DMS153 treated with DMSO at 0.1 percent for 48 hours (cell line): ENCODE measurements around the gene ZDHHC23.
A peak's percentile ranks its signal among the peaks of the same experiment; 100 is the strongest.

ENCODE experiments used
- DNase-seq: peaks from one replicate; lab custom pipeline; 2025; ENCODE audit not compliant: unreplicated experiment; lab: John Stamatoyannopoulos, UW

ZDHHC23 gene, protein sequence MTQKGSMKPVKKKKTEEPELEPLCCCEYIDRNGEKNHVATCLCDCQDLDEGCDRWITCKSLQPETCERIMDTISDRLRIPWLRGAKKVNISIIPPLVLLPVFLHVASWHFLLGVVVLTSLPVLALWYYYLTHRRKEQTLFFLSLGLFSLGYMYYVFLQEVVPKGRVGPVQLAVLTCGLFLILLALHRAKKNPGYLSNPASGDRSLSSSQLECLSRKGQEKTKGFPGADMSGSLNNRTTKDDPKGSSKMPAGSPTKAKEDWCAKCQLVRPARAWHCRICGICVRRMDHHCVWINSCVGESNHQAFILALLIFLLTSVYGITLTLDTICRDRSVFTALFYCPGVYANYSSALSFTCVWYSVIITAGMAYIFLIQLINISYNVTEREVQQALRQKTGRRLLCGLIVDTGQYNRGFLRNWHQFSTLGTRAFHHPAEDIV

DNA sequence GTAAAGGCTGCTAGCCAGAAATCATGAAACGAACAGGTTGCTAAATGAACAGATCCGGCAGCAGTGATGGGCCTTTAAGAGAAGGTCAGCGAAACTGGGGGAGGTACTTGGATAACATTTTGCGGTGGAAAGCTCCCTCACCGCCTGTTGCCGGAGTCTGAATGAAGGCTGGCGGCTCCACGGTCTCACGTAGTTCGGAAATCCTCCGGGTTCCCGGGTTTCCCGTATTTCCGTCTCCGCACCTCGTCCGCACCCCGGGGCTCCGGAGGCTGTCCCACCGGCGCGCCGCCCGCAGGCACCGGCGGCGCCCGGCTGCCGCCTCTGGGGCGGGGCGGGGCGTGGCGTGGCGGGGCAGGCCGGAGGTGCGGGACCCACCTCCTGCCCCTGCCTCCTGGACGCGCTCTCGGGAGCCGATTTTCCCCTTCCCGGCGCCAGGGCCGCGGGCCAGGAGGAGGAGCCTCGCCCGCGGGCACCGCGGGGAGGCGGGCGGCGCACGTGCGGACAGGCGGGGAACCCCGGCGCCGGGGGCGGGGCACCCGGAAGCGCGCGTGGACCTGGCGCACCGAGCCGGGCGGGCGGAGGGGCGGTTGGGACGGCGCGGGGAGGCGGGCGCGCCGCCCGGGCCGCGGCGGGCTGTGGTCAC, at the start of gene ZDHHC23:
Gene ZDHHC23 (plus strand): TSS at position 642 of the 643 bp plus-strand sequence. CDS start 790 bp downstream, outside the sequence.
- DNase-seq = peak; percentile 56

GRCh38 chr3:113898892-113899291, 48.9 kb upstream of the ZDHHC23 start:
- DNase-seq = no peak

- DNase-seq = no peak
Observed at GRCh38 chr3:113906568-113907140, 41.2 kb upstream of the ZDHHC23 start.

DNA sequence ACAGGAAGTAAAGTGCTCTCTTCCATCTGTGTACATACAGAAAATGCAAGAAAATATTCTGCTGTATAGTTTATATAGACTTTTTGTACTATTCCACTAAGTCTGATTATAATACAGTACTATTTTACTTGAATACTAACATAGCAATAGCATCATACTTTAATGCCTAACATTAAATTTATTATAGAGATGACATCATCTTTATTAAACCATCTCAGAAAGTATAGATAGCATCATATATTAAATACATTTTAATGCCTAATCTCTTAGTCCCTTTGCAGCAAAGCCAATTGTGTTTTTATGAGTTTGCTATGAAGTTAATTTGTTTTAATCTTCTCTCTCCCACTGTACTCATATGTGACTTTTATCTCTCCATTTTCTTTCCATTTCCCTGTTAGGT, 39.7 kb upstream of the ZDHHC23 start:
- no peak for DNase-seq

- no peak for DNase-seq
Observed at GRCh38 chr3:113910966-113911365, 36.8 kb upstream of the ZDHHC23 start.

DNA sequence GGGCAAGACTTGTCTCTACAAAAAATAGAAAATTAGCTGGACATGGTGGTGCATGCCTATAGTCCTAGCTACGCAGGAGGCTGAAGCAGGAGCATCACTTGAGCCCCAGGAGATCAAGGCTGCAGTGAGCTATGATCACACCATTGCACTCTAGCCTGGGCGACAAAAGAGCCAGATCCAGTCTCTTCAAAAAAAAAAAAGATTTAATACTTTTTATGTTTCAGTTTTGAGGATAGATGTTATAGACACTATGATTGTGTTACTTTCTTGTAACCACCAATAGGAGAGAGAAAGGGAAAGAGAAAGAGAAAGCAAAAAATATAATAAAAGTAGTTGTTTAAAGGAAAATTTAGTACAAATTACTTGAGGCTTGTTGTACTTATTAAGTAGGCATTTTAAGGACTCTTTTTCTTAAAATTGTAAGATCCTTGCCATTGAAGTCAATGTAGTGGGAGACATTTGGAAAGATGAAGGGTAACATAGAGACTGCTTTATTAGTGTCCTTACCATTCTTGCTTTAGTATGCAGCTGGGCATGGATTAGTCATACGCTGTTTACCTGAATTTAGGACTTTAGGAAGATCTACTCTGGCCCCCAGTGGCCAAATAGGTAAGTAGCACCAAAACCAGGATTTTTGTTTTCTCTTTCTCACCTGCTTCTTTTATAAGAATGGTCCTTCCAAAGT, 35.1 kb upstream of the ZDHHC23 start:
- peak; percentile 73 for DNase-seq

GRCh38 chr3:113914646-113915045, 33.2 kb upstream of the ZDHHC23 start:
- DNase-seq = no peak

DNA sequence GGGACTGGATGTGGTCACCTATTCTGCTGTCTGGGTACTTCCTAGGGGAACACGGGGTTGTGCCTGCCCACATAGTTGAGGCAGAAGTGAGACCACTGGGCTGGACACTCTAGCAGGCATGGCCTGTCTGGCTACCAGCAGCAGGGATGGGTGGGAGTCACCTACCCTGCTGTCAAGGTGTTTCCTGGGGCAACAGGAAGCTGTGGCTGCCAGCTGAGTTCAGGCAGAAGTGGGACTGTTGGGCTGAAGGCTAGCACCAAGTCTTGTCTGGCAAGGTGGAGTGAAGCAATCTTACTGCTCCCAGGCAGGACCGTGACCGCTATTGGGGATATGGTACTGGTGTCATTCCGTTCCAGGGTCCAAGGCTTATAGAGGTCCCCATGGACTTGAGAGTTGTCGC, 20.3 kb upstream of the ZDHHC23 start:
- no peak for DNase-seq

DNA sequence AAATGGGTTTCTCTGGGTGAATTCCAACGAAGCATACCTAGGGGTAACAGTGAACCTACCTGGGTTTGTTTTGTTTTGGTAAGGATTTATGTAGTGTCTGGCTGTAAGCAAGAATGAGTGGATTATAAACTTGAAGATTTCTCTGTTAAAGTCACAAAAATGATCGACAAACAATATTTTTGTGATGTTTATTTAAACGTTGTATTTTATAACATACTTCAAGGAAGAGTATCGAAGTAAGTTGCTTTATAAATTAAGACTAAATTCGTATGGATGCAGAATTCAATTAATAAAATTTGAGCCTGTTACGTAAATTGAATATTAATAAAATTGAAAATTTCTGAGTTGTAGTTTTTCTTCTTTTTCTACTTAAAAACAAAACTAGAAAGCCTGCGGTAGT, 982 bp upstream of the ZDHHC23 start:
- DNase-seq = no peak

DNA sequence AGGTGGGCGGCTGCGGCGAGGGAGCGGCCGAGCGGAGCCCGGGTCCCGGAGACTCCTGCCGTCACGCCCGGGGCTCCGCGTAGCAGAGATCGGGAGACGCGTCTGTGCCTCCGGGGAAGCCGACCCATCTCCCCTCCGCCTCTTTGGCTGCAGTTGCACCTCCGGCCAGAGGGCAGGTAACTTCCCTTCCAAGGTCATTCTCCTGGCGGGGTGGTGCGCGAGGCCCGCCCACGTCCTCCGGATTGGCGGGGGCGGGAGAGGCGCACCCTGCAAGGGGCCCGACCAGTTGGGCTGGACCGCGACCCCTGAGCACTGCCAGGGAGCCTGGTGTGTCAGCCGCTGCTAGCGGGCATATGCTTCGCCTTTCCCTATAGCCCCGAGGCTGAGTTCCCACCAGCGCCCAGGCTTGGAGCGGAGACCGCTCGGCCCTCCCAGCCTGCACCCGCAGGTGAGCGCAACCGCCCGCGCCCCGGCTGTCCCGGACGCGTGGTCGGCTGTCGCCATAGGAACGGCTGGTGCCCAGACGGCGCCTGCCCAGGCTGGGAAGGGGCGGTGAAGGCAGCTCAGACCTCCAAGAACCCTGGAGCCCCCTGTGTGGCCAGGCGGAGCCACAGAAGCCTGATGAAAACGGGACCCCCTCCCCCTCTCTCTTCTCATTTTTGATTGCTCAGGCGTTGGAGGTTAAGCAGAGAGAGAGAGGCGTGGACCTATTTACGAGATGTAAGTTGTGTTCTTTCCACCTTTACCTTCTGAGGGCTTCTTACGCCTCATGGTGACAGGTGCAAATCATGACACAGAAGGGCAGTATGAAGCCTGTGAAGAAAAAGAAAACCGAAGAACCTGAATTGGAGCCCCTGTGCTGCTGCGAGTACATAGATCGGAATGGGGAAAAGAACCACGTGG, 453 bp downstream of the ZDHHC23 start:
- no peak for DNase-seq

- no peak for DNase-seq
Observed at GRCh38 chr3:113952921-113953320, 5.1 kb downstream of the ZDHHC23 start.

DNA sequence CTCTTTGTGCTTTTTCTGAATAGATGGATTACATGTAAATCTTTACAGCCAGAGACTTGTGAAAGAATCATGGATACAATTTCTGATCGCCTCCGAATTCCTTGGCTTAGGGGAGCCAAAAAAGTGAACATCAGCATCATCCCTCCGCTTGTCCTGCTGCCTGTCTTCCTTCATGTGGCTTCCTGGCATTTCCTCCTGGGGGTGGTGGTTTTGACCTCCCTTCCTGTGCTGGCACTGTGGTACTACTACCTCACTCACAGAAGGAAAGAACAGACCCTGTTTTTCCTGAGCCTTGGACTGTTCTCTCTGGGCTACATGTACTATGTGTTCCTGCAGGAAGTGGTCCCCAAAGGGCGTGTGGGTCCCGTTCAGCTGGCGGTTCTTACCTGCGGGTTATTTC, 5.9 kb downstream of the ZDHHC23 start:
- DNase-seq = no peak

DNA sequence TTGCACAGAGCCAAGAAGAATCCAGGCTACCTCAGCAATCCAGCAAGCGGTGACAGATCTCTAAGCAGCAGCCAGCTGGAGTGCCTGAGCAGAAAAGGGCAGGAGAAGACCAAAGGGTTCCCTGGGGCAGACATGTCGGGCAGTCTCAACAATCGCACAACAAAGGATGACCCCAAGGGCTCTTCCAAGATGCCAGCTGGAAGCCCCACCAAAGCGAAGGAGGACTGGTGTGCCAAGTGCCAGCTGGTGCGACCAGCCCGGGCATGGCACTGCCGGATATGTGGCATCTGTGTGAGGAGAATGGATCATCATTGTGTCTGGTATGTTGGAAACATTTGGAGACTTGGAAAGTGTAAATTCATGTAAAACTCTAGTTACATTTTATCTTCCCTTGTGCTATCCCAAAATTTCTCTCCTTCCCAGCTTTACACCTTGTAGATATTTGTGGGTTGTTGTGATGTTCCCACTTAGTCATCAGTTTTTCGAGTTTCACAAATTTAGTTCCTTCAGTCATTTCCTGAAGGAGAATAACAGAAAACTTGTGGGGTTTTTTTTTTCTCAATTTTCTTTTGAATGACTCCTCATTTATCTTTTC, 6.4 kb downstream of the ZDHHC23 start:
- no peak for DNase-seq

DNA sequence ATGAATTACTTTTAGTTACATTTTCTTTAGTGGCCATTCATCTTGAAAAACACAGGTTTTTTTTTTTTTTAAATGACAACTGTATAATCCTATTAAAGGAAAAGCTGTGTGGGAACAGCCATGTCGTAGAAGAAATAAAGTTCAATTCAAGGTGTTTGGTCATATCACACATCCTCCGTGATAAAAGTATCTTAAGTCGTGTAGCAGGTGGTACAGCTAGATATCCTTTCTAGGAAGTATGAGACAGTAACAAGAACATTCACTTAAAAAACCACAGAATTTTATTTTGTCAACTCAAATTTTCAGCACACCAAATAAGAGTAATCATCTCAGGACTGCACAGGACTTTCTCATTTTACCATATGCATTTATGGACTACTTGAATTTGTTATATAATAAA, 16.1 kb downstream of the ZDHHC23 start:
- DNase-seq = no peak

- DNase-seq = no peak
Observed at GRCh38 chr3:113966172-113966571, 18.4 kb downstream of the ZDHHC23 start.

- no peak for DNase-seq
Observed at GRCh38 chr3:113968986-113969385, 21.2 kb downstream of the ZDHHC23 start.

GRCh38 chr3:113977822-113978221, 30.0 kb downstream of the ZDHHC23 start:
- DNase-seq = no peak

GRCh38 chr3:113979916-113980315, 32.1 kb downstream of the ZDHHC23 start:
- no peak for DNase-seq

DNA sequence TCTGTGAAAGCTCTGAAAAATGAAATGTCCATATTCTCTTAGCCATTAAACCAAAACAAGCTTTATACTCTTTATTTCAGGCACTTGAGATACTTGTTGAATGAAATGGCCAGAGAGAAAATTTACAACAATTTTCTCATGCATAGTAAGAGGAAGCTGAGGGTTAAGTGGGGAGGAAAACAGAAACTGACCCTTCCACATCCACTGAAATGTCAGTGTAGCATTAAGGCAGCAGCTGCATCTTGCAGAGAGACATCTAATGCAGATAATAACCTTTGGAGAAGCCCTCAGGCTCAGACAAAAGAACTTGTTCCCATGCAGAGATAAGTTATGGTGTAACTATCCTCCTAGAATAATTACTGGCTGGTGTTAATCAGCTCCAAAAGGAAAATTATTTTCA, 34.0 kb downstream of the ZDHHC23 start:
- no peak for DNase-seq

DNA sequence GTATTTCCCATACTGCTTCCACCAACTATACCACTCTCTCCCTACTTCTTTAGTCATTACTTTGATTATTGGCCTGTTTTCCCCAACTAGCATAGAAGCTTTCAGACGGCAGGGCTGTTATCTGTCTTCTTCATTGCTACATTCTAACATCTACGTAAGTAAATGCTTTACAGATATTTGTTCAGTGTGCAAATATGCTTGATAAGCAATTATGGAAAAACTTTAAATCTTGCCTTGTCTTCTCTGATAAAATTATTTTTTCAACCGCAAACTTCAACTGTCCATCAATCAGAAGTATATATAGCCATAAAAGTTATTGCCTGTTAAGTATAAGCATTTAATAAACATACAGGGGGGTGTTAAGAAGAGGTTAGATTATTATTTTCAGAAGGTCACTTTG, 35.7 kb downstream of the ZDHHC23 start:
- DNase-seq = no peak
